ENCODE data around the gene THBS2. TPM values are rescaled to one million over a fixed set of nuclear protein-coding genes. Genes with fewer than 3 reads are reported as not detected.
"Not testable (repeated sequence)": the region's sequence is repeated elsewhere in the genome, so short reads cannot be mapped to it uniquely, and the experiment has no call there.

THBS2 gene
- total and polyA plus RNA-seq, 2 donors (not counting 1 experiment from before 2014, with no cell fraction given): 86.5 to 269 TPM

GRCh38 chr6:169184419-169184818 lies 69.2 kb downstream of the THBS2 start:
- Histone ChIP-seq H3K4me1 (ENCODE audit: control insufficient read depth, extremely low read depth, insufficient read depth, low read length) (peaks cover 4% of the 10 kb centered on the region), H3K79me2 (ENCODE audit: control insufficient read depth, insufficient read depth, low read length) (no peaks in the 10 kb centered on the region), H3K9ac (ENCODE audit: insufficient read depth, low read length) (no peak overlapping the region), H3K4me3 (replicated peaks in 1 of 4; ENCODE audit: control extremely low read depth in 1 of 4, insufficient read depth in 1 of 4, low read depth in 3 of 4, low read length in 4 of 4) (no peak overlapping the region), H3K27ac (ENCODE audit: insufficient read depth, low read length) (no peak overlapping the region), H3K27me3 (ENCODE audit: control insufficient read depth, insufficient read depth, low read length) (no peaks in the 10 kb centered on the region), H3K4me2 (ENCODE audit: extremely low read depth, insufficient read depth, low read length) (no peak overlapping the region), H3K9me3 (ENCODE audit: control insufficient read depth, insufficient read depth, low read depth, low read length) (no peaks in the 10 kb centered on the region), H3K36me3 (ENCODE audit: control insufficient read depth, insufficient read depth, low read length) (no peaks in the 10 kb centered on the region), H2AFZ (ENCODE audit: low read length) (no peak overlapping the region), H4K20me1 (ENCODE audit: control insufficient read depth, extremely low read depth, insufficient read depth, low read length) (no peaks in the 10 kb centered on the region)
- TF ChIP-seq, protein P1, sequence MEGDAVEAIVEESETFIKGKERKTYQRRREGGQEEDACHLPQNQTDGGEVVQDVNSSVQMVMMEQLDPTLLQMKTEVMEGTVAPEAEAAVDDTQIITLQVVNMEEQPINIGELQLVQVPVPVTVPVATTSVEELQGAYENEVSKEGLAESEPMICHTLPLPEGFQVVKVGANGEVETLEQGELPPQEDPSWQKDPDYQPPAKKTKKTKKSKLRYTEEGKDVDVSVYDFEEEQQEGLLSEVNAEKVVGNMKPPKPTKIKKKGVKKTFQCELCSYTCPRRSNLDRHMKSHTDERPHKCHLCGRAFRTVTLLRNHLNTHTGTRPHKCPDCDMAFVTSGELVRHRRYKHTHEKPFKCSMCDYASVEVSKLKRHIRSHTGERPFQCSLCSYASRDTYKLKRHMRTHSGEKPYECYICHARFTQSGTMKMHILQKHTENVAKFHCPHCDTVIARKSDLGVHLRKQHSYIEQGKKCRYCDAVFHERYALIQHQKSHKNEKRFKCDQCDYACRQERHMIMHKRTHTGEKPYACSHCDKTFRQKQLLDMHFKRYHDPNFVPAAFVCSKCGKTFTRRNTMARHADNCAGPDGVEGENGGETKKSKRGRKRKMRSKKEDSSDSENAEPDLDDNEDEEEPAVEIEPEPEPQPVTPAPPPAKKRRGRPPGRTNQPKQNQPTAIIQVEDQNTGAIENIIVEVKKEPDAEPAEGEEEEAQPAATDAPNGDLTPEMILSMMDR (conservative IDR thresholded peaks at IDR 0.05 in 1 of 2, IDR thresholded peaks at IDR 0.05 in 1 of 2; ENCODE audit: low read depth in 1 of 2, low read length in 2 of 2): no peak
- TF ChIP-seq EZH2 (IDR thresholded peaks at IDR 0.05; ENCODE audit: low read length, missing control alignments): no peak
- DNase-seq (ENCODE audit: low read depth in 2 of 2): no peak

GRCh38 chr6:169183233-169183632 lies 70.4 kb downstream of the THBS2 start:
- Histone ChIP-seq H3K9ac (ENCODE audit: insufficient read depth, low read length) (no peak overlapping the region), H3K9me3 (ENCODE audit: control insufficient read depth, insufficient read depth, low read depth, low read length) (no peaks in the 10 kb centered on the region), H3K4me3 (replicated peaks in 1 of 4; ENCODE audit: control extremely low read depth in 1 of 4, insufficient read depth in 1 of 4, low read depth in 3 of 4, low read length in 4 of 4) (no peak overlapping the region), H3K27me3 (ENCODE audit: control insufficient read depth, insufficient read depth, low read length) (no peaks in the 10 kb centered on the region), H3K4me1 (ENCODE audit: control insufficient read depth, extremely low read depth, insufficient read depth, low read length) (peaks cover 2% of the 10 kb centered on the region), H4K20me1 (ENCODE audit: control insufficient read depth, extremely low read depth, insufficient read depth, low read length) (no peaks in the 10 kb centered on the region), H3K4me2 (ENCODE audit: extremely low read depth, insufficient read depth, low read length) (no peak overlapping the region), H3K36me3 (ENCODE audit: control insufficient read depth, insufficient read depth, low read length) (no peaks in the 10 kb centered on the region), H3K79me2 (ENCODE audit: control insufficient read depth, insufficient read depth, low read length) (no peaks in the 10 kb centered on the region), H3K27ac (ENCODE audit: insufficient read depth, low read length) (no peak overlapping the region), H2AFZ (ENCODE audit: low read length) (no peak overlapping the region)
- DNase-seq (ENCODE audit: low read depth in 2 of 2): no peak
- TF ChIP-seq, protein P1 (conservative IDR thresholded peaks at IDR 0.05 in 1 of 2, IDR thresholded peaks at IDR 0.05 in 1 of 2; ENCODE audit: low read depth in 1 of 2, low read length in 2 of 2): no peak
- no peak for TF ChIP-seq EZH2 (IDR thresholded peaks at IDR 0.05; ENCODE audit: low read length, missing control alignments)

GRCh38 chr6:169179831-169180230 lies 73.8 kb downstream of the THBS2 start:
- H3K4me1 ChIP-seq (ENCODE audit: control insufficient read depth, extremely low read depth, insufficient read depth, low read length); H3K4me2 ChIP-seq (ENCODE audit: extremely low read depth, insufficient read depth, low read length); H3K36me3 ChIP-seq (ENCODE audit: control insufficient read depth, insufficient read depth, low read length); H4K20me1 ChIP-seq (ENCODE audit: control insufficient read depth, extremely low read depth, insufficient read depth, low read length); H3K9ac ChIP-seq (ENCODE audit: insufficient read depth, low read length); H2AFZ ChIP-seq (ENCODE audit: low read length); H3K79me2 ChIP-seq (ENCODE audit: control insufficient read depth, insufficient read depth, low read length); H3K4me3 ChIP-seq (replicated peaks in 1 of 4; ENCODE audit: control extremely low read depth in 1 of 4, insufficient read depth in 1 of 4, low read depth in 3 of 4, low read length in 4 of 4); H3K27me3 ChIP-seq (ENCODE audit: control insufficient read depth, insufficient read depth, low read length); H3K27ac ChIP-seq (ENCODE audit: insufficient read depth, low read length); H3K9me3 ChIP-seq (ENCODE audit: control insufficient read depth, insufficient read depth, low read depth, low read length); DNase-seq (ENCODE audit: low read depth in 2 of 2): not testable (repeated sequence)

Data from fibroblast of lung (primary cell).